Ishikawa (cell line): ENCODE data around the gene FOXK1.

Source experiments
- CEBPB ChIP-seq: IDR thresholded peaks from 2 replicates; pipeline ENCODE4 v1.6.1; 2012
- CREB1 ChIP-seq: IDR thresholded peaks from 2 replicates; pipeline ENCODE4 v1.6.1; 2012; ENCODE audit warnings: low read depth
- EGR1 ChIP-seq: IDR thresholded peaks from 2 replicates; pipeline ENCODE4 v1.6.1; 2012
- EP300 ChIP-seq: IDR thresholded peaks from 2 replicates; pipeline ENCODE4 v1.6.1; 2012; ENCODE audit warnings: borderline replicate concordance
- FOXM1 ChIP-seq: IDR thresholded peaks from 2 replicates; pipeline ENCODE4 v1.6.1; 2012; ENCODE audit warnings: low read depth, borderline replicate concordance
- NFIC ChIP-seq: IDR thresholded peaks from 2 replicates; pipeline ENCODE4 v1.6.1; 2012
- RAD21 ChIP-seq: IDR thresholded peaks from 2 replicates; pipeline ENCODE4 v1.6.1; 2012; ENCODE audit warnings: low read depth
- TAF1 ChIP-seq: IDR thresholded peaks from 2 replicates; pipeline ENCODE4 v1.6.1; 2012; ENCODE audit warnings: low read depth, mild to moderate bottlenecking
- TCF12 ChIP-seq: IDR thresholded peaks from 2 replicates; pipeline ENCODE4 v1.6.1; 2012; ENCODE audit warnings: low read depth
- TEAD4 ChIP-seq: IDR thresholded peaks from 2 replicates; pipeline ENCODE4 v1.6.1; 2012
- YY1 ChIP-seq: IDR thresholded peaks from 2 replicates; pipeline ENCODE4 v1.6.1; 2012; ENCODE audit warnings: low read depth
- ZBTB7A ChIP-seq: IDR thresholded peaks from 2 replicates; pipeline ENCODE4 v1.6.1; 2012; ENCODE audit warnings: low read depth
- TF ChIP-seq, protein P1 (sequence below): IDR thresholded peaks from 2 replicates; pipeline ENCODE4 v1.6.1; 2012
- TF ChIP-seq, protein P2 (sequence below): IDR thresholded peaks from 2 replicates; pipeline ENCODE4 v1.6.1; 2012
- TF ChIP-seq, protein P3 (sequence below): IDR thresholded peaks from 2 replicates; pipeline ENCODE4 v1.6.1; 2012; ENCODE audit warnings: low read depth, mild to moderate bottlenecking

The FOXK1 gene

DNA sequence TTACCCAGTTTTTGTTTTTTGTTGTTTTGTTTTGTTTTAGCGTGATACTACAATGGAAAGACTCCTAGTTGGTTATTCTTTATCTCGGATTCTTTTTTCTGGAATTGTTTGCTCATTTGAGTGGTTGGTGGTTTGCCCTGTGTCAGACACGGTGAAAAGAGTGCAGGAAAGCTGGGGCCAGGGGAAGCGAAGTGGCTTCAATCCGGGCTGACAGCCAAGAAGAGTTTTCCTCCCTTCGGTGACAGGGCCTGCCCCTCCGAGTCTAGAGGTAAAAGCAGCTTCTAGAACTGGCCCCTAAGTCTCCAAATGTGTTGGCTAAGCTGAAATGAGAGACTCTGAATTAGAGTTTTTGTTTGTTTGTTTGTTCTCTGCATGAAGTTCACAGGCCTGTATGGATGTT lies 87.7 kb downstream of the FOXK1 start:
- TF ChIP-seq CEBPB = no peak
- TF ChIP-seq ZBTB7A = no peak
- TF ChIP-seq, protein P1, sequence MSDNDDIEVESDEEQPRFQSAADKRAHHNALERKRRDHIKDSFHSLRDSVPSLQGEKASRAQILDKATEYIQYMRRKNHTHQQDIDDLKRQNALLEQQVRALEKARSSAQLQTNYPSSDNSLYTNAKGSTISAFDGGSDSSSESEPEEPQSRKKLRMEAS = no peak
- TF ChIP-seq, protein P2, sequence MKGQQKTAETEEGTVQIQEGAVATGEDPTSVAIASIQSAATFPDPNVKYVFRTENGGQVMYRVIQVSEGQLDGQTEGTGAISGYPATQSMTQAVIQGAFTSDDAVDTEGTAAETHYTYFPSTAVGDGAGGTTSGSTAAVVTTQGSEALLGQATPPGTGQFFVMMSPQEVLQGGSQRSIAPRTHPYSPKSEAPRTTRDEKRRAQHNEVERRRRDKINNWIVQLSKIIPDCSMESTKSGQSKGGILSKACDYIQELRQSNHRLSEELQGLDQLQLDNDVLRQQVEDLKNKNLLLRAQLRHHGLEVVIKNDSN = no peak
- TF ChIP-seq TCF12 = no peak
- TF ChIP-seq RAD21 = no peak
- no peak for TF ChIP-seq TEAD4
- no peak for TF ChIP-seq NFIC
- TF ChIP-seq, protein P3, sequence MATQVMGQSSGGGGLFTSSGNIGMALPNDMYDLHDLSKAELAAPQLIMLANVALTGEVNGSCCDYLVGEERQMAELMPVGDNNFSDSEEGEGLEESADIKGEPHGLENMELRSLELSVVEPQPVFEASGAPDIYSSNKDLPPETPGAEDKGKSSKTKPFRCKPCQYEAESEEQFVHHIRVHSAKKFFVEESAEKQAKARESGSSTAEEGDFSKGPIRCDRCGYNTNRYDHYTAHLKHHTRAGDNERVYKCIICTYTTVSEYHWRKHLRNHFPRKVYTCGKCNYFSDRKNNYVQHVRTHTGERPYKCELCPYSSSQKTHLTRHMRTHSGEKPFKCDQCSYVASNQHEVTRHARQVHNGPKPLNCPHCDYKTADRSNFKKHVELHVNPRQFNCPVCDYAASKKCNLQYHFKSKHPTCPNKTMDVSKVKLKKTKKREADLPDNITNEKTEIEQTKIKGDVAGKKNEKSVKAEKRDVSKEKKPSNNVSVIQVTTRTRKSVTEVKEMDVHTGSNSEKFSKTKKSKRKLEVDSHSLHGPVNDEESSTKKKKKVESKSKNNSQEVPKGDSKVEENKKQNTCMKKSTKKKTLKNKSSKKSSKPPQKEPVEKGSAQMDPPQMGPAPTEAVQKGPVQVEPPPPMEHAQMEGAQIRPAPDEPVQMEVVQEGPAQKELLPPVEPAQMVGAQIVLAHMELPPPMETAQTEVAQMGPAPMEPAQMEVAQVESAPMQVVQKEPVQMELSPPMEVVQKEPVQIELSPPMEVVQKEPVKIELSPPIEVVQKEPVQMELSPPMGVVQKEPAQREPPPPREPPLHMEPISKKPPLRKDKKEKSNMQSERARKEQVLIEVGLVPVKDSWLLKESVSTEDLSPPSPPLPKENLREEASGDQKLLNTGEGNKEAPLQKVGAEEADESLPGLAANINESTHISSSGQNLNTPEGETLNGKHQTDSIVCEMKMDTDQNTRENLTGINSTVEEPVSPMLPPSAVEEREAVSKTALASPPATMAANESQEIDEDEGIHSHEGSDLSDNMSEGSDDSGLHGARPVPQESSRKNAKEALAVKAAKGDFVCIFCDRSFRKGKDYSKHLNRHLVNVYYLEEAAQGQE = no peak
- no peak for TF ChIP-seq FOXM1
- no peak for TF ChIP-seq EGR1
- no peak for TF ChIP-seq YY1
- no peak for TF ChIP-seq CREB1
- no peak for TF ChIP-seq TAF1

DNA sequence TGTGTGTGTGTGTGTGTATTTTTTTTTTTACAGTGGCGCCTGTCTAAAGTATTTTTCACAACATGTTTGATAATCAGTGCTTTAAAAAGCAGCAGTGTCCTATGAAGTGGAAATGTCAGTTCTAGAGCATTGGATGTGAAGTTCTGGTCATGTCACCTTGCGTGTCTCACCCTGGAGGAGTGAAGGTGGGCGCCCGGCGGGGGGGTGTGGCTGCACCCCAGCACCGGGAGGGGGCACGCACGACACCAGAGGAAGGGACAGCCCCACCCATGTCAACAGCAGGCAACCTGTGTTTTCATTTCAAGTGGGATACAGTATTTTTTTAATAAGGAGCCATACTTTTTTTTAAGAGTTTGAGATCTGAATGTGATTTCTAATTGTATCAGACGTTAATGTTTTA lies 88.8 kb downstream of the FOXK1 start:
- TF ChIP-seq TEAD4 = no peak
- no peak for TF ChIP-seq NFIC
- no peak for TF ChIP-seq EGR1
- TF ChIP-seq ZBTB7A = no peak
- TF ChIP-seq YY1 = no peak
- TF ChIP-seq TAF1 = no peak
- TF ChIP-seq, protein P1 = no peak
- TF ChIP-seq, protein P3 = no peak
- TF ChIP-seq, protein P2 = no peak
- TF ChIP-seq RAD21 = no peak
- no peak for TF ChIP-seq CEBPB
- no peak for TF ChIP-seq TCF12
- TF ChIP-seq CREB1 = no peak
- no peak for TF ChIP-seq FOXM1
- no peak for TF ChIP-seq EP300

DNA sequence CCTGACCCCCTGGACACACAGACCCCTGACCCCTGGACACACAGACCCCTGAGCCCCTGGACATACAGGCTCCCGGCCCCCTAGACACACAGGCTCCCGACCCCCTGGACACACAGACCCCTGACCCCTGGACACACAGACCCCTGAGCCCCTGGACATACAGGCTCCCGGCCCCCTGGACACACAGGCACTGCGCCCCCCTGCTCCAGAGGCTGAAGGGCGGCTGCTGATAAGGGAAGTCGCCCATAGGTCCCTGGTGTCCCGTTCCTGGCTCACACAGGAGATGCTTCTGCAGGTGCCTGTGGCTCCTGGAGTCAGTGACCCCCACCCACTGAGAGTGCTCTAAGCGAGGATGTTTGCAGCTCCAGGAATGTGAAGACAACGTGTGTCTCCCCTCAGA lies 89.6 kb downstream of the FOXK1 start:
- TF ChIP-seq CREB1 = no peak
- TF ChIP-seq, protein P3 = no peak
- no peak for TF ChIP-seq FOXM1
- no peak for TF ChIP-seq TAF1
- no peak for TF ChIP-seq NFIC
- no peak for TF ChIP-seq EP300
- TF ChIP-seq, protein P1 = no peak
- no peak for TF ChIP-seq EGR1
- TF ChIP-seq TCF12 = no peak
- TF ChIP-seq RAD21 = no peak
- no peak for TF ChIP-seq CEBPB

DNA sequence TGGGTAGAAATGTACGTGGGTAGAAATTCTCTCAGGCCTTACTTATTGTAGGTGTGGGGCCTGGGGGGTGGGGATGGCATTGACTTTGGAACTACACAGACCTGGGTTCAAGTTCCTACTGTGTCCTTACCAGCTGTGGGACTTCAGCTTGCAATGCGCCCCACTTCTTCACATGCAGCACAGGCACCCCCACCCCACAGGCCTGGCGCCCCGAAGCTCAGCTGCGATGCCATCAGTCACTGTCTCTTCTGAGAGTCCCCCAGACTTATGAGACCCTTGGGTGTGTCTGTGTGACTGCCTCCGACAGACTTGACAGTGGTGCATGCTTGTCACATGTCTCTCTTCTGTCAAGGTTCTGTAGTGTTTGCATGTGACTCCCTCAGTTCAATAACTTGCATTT lies 90.2 kb downstream of the FOXK1 start:
- TF ChIP-seq CEBPB (no peak), CREB1 (no peak), YY1 (no peak), FOXM1 (no peak), EGR1 (no peak), ZBTB7A (no peak), NFIC (no peak), EP300 (no peak), TEAD4 (no peak), TAF1 (no peak), RAD21 (no peak), TCF12 (no peak)
- TF ChIP-seq, protein P1 = no peak
- TF ChIP-seq, protein P2 = no peak
- TF ChIP-seq, protein P3 = no peak
